SH-SY5Y (cell line): ENCODE data around the gene NR2F6.

Experiments
- GATA2 ChIP-seq: IDR thresholded peaks from 2 replicates; pipeline ENCODE4 v1.6.1; 2011; ENCODE audit warnings: mild to moderate bottlenecking, low read depth, low read length
- GATA3 ChIP-seq: IDR thresholded peaks from 2 replicates; pipeline ENCODE4 v1.6.1; 2011; ENCODE audit warnings: low read depth, mild to moderate bottlenecking, low read length, moderate library complexity

GRCh38 chr19:17281391-17282304 is 35.9 kb upstream of the NR2F6 start, which contains the start of gene ANKLE1:
- TF ChIP-seq GATA2 (no peak), GATA3 (no peak)
